ENCODE results near the gene AUTS2.

Gene AUTS2

GRCh38 chr7:69567800-69568199, 30.5 kb upstream of the AUTS2 start:
- H3K27ac ChIP-seq = no peak overlapping the region

GRCh38 chr7:69568266-69568665, 30.0 kb upstream of the AUTS2 start:
- H3K9me3 ChIP-seq (ENCODE audit: severe bottlenecking) = no peaks in the 10 kb centered on the region
- H3K36me3 ChIP-seq = no peaks in the 10 kb centered on the region
- no peak for TF ChIP-seq CTCF (IDR thresholded peaks at IDR 0.05; ENCODE audit: low read depth, low read length)
- no peaks in the 10 kb centered on the region for H3K27me3 ChIP-seq (ENCODE audit: insufficient read depth, low read depth, severe bottlenecking)
- H3K27ac ChIP-seq = no peak overlapping the region
- DNase-seq = no peak
- no peak overlapping the region for H3K4me3 ChIP-seq (ENCODE audit: low read depth, low read length)

More at GRCh38 chr7:69567800-69568199, 30.5 kb upstream of the AUTS2 start:
- Histone ChIP-seq H3K27me3 (ENCODE audit: insufficient read depth, low read depth, severe bottlenecking) (no peaks in the 10 kb centered on the region), H3K9me3 (ENCODE audit: severe bottlenecking) (no peaks in the 10 kb centered on the region), H3K36me3 (no peaks in the 10 kb centered on the region), H3K4me3 (ENCODE audit: low read depth, low read length) (no peak overlapping the region)
- no peak for TF ChIP-seq CTCF (IDR thresholded peaks at IDR 0.05; ENCODE audit: low read depth, low read length)
- DNase-seq = no peak

- no peaks in the 10 kb centered on the region for H3K36me3 ChIP-seq
- no peak overlapping the region for H3K4me3 ChIP-seq (ENCODE audit: low read depth, low read length)
- H3K9me3 ChIP-seq (ENCODE audit: severe bottlenecking) = no peaks in the 10 kb centered on the region
- no peak for TF ChIP-seq CTCF (IDR thresholded peaks at IDR 0.05; ENCODE audit: low read depth, low read length)
- H3K27ac ChIP-seq = no peak overlapping the region
- H3K27me3 ChIP-seq (ENCODE audit: insufficient read depth, low read depth, severe bottlenecking) = no peaks in the 10 kb centered on the region
- DNase-seq = no peak
Measured at GRCh38 chr7:69575651-69576050, 22.6 kb upstream of the AUTS2 start.

- no peaks in the 10 kb centered on the region for H3K9me3 ChIP-seq (ENCODE audit: severe bottlenecking)
- no peaks in the 10 kb centered on the region for H3K36me3 ChIP-seq
- no peak overlapping the region for H3K4me3 ChIP-seq (ENCODE audit: low read depth, low read length)
- no peak for DNase-seq
- TF ChIP-seq CTCF (IDR thresholded peaks at IDR 0.05; ENCODE audit: low read depth, low read length) = no peak
- H3K27ac ChIP-seq = no peak overlapping the region
- H3K27me3 ChIP-seq (ENCODE audit: insufficient read depth, low read depth, severe bottlenecking) = no peaks in the 10 kb centered on the region
Measured at GRCh38 chr7:69577221-69577620, 21.1 kb upstream of the AUTS2 start.

GRCh38 chr7:69585169-69585568, 13.1 kb upstream of the AUTS2 start:
- H3K36me3 ChIP-seq = no peaks in the 10 kb centered on the region
- no peak for TF ChIP-seq CTCF (IDR thresholded peaks at IDR 0.05; ENCODE audit: low read depth, low read length)
- no peak overlapping the region for H3K4me3 ChIP-seq (ENCODE audit: low read depth, low read length)
- DNase-seq = no peak
- H3K9me3 ChIP-seq (ENCODE audit: severe bottlenecking) = no peaks in the 10 kb centered on the region
- H3K27ac ChIP-seq = no peak overlapping the region
- no peaks in the 10 kb centered on the region for H3K27me3 ChIP-seq (ENCODE audit: insufficient read depth, low read depth, severe bottlenecking)

GRCh38 chr7:69586321-69586720, 12.0 kb upstream of the AUTS2 start:
- Histone ChIP-seq H3K27me3 (ENCODE audit: insufficient read depth, low read depth, severe bottlenecking) (no peaks in the 10 kb centered on the region), H3K27ac (no peak overlapping the region), H3K4me3 (ENCODE audit: low read depth, low read length) (no peak overlapping the region), H3K9me3 (ENCODE audit: severe bottlenecking) (peaks cover 4% of the 10 kb centered on the region), H3K36me3 (no peaks in the 10 kb centered on the region)
- TF ChIP-seq CTCF (IDR thresholded peaks at IDR 0.05; ENCODE audit: low read depth, low read length) = no peak
- DNase-seq = no peak
